HepG2 (cell line): ENCODE results near the gene PDCD2L. TPM values are rescaled to one million over a fixed set of nuclear protein-coding genes. Genes with fewer than 3 reads are reported as not detected.

Experiments
- ATF7 ChIP-seq, 2 experiments: fragments of 450-650 bp in 1 of 2; sonication (generic) in 1 of 2; formaldehyde crosslinking in 1 of 2; IDR thresholded peaks; 2 replicates each; pipeline versions ENCODE4 v1.4.0 to v1.6.1; 2016 to 2020; ENCODE audit warnings: antibody characterized with exemption in 1 of 2, mild to moderate bottlenecking in 1 of 2, missing genetic modification reagents in 1 of 2
- FOXJ3 ChIP-seq: sonication (generic); formaldehyde crosslinking; IDR thresholded peaks from 2 replicates; pipeline ENCODE4 v1.4.0; 2020; ENCODE audit warnings: missing genetic modification reagents, mild to moderate bottlenecking, borderline replicate concordance
- GABPB1 ChIP-seq: IDR thresholded peaks from 2 replicates; pipeline ENCODE4 v1.6.1; 2016; ENCODE audit warnings: mild to moderate bottlenecking, missing genetic modification reagents, moderate library complexity, missing compliant biosample characterization
- KLF11 ChIP-seq: IDR thresholded peaks from 2 replicates; pipeline ENCODE4 v1.6.1; 2016; ENCODE audit warnings: missing compliant biosample characterization
- KLF6 ChIP-seq: IDR thresholded peaks from 2 replicates; pipeline ENCODE4 v1.8.0; 2016; ENCODE audit warnings: missing biosample characterization, missing genetic modification reagents
- MED8 ChIP-seq: sonication (generic); formaldehyde crosslinking; IDR thresholded peaks from 2 replicates; pipeline ENCODE4 v1.8.1; 2023; ENCODE audit warnings: mild to moderate bottlenecking, missing genetic modification reagents; ENCODE audit not compliant: insufficient replicate concordance
- ZNF282 ChIP-seq: fragments of 450-650 bp; IDR thresholded peaks from 2 replicates; pipeline ENCODE4 v1.6.1; 2018; ENCODE audit not compliant: partially characterized antibody
- ZNF350 ChIP-seq: sonication (generic); formaldehyde crosslinking; IDR thresholded peaks from 2 replicates; pipeline ENCODE4 v1.4.0; 2020; ENCODE audit warnings: mild to moderate bottlenecking, low read depth, missing genetic modification reagents, borderline replicate concordance
- ZNF614 ChIP-seq: IDR thresholded peaks from 2 replicates; pipeline ENCODE4 v1.6.1; 2018; ENCODE audit warnings: missing biosample characterization, missing genetic modification reagents, inconsistent platforms, borderline replicate concordance
- ZSCAN12 ChIP-seq: sonication (generic); formaldehyde crosslinking; IDR thresholded peaks from 2 replicates; pipeline ENCODE4 v1.9.0; 2021; ENCODE audit warnings: mild to moderate bottlenecking, missing genetic modification reagents
- polyA plus RNA-seq, 8 experiments: library from polyadenylated mRNA; depleted of rRNA in 3 of 8; stranded (reverse) in 7 of 8; unstranded in 1 of 8; fragments of >200 nt; fragmentation: Illumina TruSeq in 4 of 8; extraction: Trizol in 4 of 8; gene quantifications; 2 replicates each; pipeline versions ENCODE4 v1.2.1 to v1.2.3, GENCODE V29; 2011 to 2016; ENCODE audit warnings: low read depth in 4 of 8, missing spikeins in 1 of 8, mixed read lengths in 1 of 8; ENCODE audit not compliant: insufficient read depth in 1 of 8
- total RNA-seq, 5 experiments: library from RNA; depleted of rRNA; stranded (reverse); fragments of >200 nt; fragmentation: Illumina TruSeq; extraction: Trizol; gene quantifications; 2 replicates each; pipeline ENCODE4 v1.2.3, GENCODE V29; 2016; ENCODE audit warnings: low read depth in 1 of 5
- TF ChIP-seq, protein P1 (sequence below): sonication (generic); formaldehyde crosslinking; IDR thresholded peaks from 2 replicates; pipeline ENCODE4 v1.5.0; 2020; ENCODE audit warnings: mild to moderate bottlenecking, missing genetic modification reagents
- TF ChIP-seq, protein P2 (sequence below): sonication (generic); formaldehyde crosslinking; IDR thresholded peaks from 2 replicates; pipeline ENCODE4 v1.5.0; 2020; ENCODE audit warnings: mild to moderate bottlenecking, missing genetic modification reagents
- TF ChIP-seq, protein P3 (sequence below): sonication (generic); formaldehyde crosslinking; IDR thresholded peaks from 2 replicates; pipeline ENCODE4 v1.5.0; 2020; ENCODE audit warnings: mild to moderate bottlenecking, missing genetic modification reagents, borderline replicate concordance

The PDCD2L gene
- total and polyA plus RNA-seq, 2 of the 13 experiments (the other 11 are each of a cell fraction or from before 2014, with no cell fraction given): 29.3 to 35.2 TPM

DNA sequence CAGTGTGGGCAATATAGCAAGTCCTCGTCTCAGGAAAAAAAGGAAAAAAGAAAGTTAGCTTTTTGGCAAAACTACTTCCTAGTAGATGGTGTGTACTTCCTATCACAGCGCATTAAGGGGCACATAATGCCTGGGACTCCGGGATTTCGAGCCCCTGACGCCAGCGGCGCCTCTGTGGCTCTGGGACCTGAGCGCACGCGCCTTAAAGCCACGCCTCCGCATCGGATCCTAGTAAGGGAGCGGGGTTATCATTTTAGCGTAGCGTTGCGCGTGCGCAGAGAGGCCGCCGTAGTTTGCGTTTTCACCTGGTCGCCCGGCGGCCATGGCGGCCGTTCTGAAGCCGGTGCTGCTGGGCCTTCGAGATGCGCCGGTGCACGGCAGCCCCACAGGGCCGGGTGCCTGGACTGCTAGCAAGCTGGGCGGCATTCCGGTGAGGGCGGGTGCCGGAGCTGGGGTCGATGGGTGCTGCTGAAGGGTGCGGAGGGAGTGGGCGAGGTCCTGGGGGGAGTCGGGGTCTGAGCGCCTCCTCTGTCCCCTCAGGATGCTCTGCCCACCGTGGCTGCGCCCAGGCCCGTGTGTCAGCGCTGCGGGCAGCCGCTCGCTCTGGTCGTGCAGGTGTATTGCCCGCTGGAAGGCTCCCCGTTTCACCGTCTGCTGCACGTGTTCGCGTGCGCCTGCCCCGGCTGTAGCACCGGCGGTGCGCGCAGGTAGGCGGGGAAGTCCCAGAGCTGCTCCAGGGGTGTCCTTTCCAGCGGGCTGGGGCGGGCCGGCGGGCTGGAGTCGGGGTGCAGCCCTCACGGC is at the start of gene PDCD2L (continued):
- TF ChIP-seq ZSCAN12 (CRISPR knock-in tag): peak; percentile 95
- peak; percentile 77; the same call in 1 of the 2 replicates for TF ChIP-seq GABPB1 (CRISPR knock-in tag)
- TF ChIP-seq ZNF350 (CRISPR knock-in tag): peak; percentile 77; the same call in 1 of the 2 replicates
- TF ChIP-seq KLF6 (CRISPR knock-in tag): peak; percentile 76; the same call in 1 of the 2 replicates
- TF ChIP-seq, protein P1, sequence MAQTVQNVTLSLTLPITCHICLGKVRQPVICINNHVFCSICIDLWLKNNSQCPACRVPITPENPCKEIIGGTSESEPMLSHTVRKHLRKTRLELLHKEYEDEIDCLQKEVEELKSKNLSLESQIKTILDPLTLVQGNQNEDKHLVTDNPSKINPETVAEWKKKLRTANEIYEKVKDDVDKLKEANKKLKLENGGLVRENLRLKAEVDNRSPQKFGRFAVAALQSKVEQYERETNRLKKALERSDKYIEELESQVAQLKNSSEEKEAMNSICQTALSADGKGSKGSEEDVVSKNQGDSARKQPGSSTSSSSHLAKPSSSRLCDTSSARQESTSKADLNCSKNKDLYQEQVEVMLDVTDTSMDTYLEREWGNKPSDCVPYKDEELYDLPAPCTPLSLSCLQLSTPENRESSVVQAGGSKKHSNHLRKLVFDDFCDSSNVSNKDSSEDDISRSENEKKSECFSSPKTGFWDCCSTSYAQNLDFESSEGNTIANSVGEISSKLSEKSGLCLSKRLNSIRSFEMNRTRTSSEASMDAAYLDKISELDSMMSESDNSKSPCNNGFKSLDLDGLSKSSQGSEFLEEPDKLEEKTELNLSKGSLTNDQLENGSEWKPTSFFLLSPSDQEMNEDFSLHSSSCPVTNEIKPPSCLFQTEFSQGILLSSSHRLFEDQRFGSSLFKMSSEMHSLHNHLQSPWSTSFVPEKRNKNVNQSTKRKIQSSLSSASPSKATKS (CRISPR knock-in tag): no peak
- no peak for TF ChIP-seq ATF7 (IDR thresholded peaks at IDR 0.05)
- TF ChIP-seq ATF7 (CRISPR knock-in tag; IDR thresholded peaks at IDR 0.05): peak; percentile 63; the same call in 1 of the 2 replicates
- TF ChIP-seq ZNF282: no peak
- TF ChIP-seq FOXJ3 (CRISPR knock-in tag): no peak
- TF ChIP-seq, protein P2, sequence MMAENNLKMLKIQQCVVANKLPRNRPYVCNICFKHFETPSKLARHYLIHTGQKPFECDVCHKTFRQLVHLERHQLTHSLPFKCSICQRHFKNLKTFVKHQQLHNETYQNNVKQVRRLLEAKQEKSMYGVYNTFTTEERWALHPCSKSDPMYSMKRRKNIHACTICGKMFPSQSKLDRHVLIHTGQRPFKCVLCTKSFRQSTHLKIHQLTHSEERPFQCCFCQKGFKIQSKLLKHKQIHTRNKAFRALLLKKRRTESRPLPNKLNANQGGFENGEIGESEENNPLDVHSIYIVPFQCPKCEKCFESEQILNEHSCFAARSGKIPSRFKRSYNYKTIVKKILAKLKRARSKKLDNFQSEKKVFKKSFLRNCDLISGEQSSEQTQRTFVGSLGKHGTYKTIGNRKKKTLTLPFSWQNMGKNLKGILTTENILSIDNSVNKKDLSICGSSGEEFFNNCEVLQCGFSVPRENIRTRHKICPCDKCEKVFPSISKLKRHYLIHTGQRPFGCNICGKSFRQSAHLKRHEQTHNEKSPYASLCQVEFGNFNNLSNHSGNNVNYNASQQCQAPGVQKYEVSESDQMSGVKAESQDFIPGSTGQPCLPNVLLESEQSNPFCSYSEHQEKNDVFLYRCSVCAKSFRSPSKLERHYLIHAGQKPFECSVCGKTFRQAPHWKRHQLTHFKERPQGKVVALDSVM (CRISPR knock-in tag): peak; percentile 55
- TF ChIP-seq ZNF614 (CRISPR knock-in tag): peak; percentile 69; the same call in 1 of the 2 replicates
- TF ChIP-seq, protein P3, sequence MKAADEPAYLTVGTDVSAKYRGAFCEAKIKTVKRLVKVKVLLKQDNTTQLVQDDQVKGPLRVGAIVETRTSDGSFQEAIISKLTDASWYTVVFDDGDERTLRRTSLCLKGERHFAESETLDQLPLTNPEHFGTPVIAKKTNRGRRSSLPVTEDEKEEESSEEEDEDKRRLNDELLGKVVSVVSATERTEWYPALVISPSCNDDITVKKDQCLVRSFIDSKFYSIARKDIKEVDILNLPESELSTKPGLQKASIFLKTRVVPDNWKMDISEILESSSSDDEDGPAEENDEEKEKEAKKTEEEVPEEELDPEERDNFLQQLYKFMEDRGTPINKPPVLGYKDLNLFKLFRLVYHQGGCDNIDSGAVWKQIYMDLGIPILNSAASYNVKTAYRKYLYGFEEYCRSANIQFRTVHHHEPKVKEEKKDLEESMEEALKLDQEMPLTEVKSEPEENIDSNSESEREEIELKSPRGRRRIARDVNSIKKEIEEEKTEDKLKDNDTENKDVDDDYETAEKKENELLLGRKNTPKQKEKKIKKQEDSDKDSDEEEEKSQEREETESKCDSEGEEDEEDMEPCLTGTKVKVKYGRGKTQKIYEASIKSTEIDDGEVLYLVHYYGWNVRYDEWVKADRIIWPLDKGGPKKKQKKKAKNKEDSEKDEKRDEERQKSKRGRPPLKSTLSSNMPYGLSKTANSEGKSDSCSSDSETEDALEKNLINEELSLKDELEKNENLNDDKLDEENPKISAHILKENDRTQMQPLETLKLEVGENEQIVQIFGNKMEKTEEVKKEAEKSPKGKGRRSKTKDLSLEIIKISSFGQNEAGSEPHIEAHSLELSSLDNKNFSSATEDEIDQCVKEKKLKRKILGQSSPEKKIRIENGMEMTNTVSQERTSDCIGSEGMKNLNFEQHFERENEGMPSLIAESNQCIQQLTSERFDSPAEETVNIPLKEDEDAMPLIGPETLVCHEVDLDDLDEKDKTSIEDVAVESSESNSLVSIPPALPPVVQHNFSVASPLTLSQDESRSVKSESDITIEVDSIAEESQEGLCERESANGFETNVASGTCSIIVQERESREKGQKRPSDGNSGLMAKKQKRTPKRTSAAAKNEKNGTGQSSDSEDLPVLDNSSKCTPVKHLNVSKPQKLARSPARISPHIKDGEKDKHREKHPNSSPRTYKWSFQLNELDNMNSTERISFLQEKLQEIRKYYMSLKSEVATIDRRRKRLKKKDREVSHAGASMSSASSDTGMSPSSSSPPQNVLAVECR (CRISPR knock-in tag): peak; percentile 96
- TF ChIP-seq KLF11 (CRISPR knock-in tag): 0 out of 2 replicates have a peak, but pooled peaks have one; percentile 51
- TF ChIP-seq MED8 (CRISPR knock-in tag): peak; percentile 49
